Measurements from ENCODE around the gene SKP2. TPM values are rescaled to one million over a fixed set of nuclear protein-coding genes. Genes with fewer than 3 reads are reported as not detected.

Gene SKP2
- total RNA-seq (2022; extraction: Qiagen RNA extraction), result 15.0 to 21.6 TPM (median 20.2 TPM) in 5 replicates

DNA sequence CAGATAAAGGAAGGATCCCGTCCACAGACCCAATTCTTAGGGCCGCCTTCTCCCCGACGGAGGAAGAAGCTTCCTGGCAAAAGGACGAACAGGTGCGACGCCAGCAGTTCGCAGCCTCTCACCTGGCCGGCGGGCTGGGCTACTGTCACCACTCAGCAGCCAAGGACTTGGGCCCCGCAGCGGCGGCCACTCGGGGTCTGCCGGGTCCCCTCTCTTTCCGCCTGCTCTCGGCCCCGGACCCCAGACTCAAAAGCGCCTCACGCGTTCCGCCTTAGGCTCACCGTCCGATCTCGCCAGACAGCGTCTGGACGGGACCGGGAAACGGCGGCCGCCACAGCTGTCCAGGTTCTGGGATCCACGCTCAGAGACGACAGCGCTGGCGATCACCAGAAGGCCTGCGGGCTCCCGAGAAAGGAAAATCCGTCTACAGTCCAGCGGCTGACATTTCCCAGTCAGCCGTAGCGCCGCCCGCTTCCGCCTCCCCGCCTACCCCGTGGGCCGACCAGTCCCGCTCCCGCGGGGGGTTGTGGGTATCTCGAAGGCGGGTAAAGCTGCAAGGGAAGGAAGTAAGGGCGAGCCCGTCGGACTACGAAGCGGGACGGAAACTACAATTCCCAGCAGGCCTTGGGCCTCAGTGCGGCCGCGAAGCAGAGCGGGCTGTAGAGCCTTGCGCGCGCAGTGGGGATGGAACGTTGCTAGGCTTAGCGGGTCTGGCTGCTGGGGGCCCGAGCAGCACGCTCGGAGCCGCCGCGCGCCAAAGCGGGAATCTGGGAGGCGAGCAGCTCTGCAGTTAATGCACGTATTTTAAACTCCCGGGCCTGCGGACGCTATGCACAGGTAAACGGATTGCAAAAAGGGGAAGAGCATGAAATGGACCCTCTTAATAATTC, at the start of gene SKP2, which contains the start of gene LMBRD2:
Gene SKP2, plus strand, starts transcription at position 678 of the 890 bp plus-strand sequence. Its CDS starts 152 bp downstream, at position 830.
Gene LMBRD2, minus strand, starts transcription at position 454 of the 890 bp plus-strand sequence. CDS start 8,538 bp downstream, outside the sequence.

Other genes with a start within 250 kb of the SKP2 start
- gene CAPSL, start 213.5 kb upstream of the SKP2 start, total RNA-seq (2022; extraction: Qiagen RNA extraction), result not detected in 5 replicates
- not detected in 5 replicates for gene UGT3A1, start 160.7 kb upstream of the SKP2 start, total RNA-seq (2022; extraction: Qiagen RNA extraction)
- not detected in 5 replicates for gene UGT3A2, start 85.2 kb upstream of the SKP2 start, total RNA-seq (2022; extraction: Qiagen RNA extraction)
- 0.90 to 1.6 TPM (median 1.5 TPM) in 5 replicates for gene LMBRD2, start 224 bp upstream of the SKP2 start, total RNA-seq (2022; extraction: Qiagen RNA extraction)
- gene NADK2, start 89.8 kb downstream of the SKP2 start, total RNA-seq (2022; extraction: Qiagen RNA extraction), result 10.1 to 13.6 TPM (median 11.1 TPM) in 5 replicates
- gene RANBP3L, start 149.8 kb downstream of the SKP2 start, total RNA-seq (2022; extraction: Qiagen RNA extraction), result not detected in 5 replicates

Measured in A549 treated with Mapracorat at 1 μM for 4 hours (cell line).